NAMALWA (cell line): ENCODE measurements around the gene LMAN2.

Experiments used
- DNase-seq: peaks from one replicate; pipeline ENCODE4 v3.0.0-alpha.2; 2015; ENCODE audit warnings: low spot score

Gene LMAN2, protein sequence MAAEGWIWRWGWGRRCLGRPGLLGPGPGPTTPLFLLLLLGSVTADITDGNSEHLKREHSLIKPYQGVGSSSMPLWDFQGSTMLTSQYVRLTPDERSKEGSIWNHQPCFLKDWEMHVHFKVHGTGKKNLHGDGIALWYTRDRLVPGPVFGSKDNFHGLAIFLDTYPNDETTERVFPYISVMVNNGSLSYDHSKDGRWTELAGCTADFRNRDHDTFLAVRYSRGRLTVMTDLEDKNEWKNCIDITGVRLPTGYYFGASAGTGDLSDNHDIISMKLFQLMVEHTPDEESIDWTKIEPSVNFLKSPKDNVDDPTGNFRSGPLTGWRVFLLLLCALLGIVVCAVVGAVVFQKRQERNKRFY

DNA sequence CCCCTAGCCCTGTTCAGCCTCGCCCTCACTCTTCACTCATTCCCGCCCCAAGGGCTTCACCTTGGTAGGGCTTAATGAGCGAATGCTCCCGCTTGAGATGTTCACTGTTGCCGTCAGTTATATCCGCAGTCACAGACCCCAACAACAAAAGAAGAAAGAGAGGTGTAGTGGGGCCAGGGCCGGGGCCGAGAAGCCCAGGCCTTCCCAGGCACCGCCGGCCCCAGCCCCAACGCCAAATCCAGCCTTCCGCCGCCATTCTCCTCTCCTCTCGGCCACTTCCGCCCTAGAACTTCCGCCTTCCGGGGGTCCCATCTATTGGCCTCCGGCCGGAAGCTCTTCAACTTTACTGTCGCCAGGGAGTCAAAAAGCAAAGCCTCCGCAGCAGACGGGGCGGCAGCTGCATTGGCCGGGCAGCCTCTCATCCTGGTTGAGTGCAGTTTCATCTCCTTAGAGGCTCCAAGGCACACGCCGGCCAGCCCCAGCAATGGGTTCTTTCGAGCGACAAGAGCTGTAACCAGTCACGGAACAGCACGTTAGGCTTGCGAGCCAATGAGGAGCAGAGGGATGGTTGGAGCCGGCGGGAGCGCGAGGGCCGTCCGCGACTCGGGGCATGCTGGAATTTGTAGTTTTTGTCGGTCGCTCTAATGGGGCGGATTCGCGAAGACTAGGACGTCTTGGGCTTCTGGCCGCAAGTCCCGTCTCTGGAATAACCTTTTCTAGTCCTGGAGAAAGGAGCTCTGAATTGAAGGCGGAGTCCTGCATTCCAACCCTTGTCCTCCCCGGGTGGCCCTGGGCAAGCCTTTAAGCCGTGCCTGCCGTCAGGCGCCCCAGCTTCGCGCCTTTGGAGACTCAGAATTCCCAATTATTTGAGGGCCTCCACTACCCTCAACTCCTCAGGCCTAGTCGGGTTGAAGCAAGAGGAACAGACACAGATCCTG, at the start of gene LMAN2:
TSS of gene LMAN2 (minus strand) at position 277 of the 938 bp plus-strand sequence. CDS start at position 256, 21 bp downstream.
- DNase-seq: peak; percentile 98

DNA sequence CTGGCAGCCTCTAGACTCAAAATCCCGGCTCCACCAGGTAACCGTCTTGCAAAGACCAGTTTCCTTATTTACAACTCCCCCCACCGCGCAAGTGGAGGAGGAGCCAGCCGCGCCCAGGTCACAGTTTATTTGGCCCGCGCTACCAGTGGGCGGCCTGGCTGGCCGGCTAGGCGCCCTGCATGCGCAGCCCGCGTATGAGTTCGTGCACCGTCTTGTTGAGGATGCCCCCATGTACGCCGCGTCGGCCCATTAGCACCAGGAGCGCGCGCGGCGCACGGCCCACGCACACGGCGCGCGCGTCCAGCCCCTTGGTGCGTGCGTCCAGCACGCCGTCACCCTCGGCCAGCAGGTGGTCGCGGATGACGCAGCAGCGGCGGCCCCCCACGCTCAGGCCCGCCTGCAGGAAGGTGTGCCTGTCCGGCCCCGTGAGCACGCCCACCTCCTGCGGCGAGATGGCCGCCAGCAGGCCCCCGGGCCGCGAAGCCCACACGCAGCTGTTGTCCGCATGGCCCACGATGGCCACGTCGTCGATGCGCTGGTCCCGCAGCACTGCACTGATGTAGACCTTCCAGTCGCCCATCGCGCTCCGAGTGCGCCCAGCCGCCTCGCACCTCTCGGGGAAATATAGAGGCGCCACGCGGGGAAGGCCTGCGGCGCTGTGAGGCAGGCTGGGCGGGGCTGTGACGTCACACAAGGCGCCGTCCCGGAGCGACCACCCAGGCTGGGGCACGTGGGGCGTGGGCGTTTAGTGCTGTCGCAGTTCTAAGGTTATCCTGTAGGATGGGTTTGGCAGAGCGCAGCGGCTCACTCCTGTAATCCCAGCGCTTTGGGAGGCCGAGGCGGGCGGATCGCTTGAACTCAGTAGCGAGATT, 48.8 kb upstream of the LMAN2 start, which contains the start of gene PFN3:
TSS of gene PFN3 (minus strand) at position 665 of the 872 bp plus-strand sequence. CDS start at position 580, 85 bp downstream.
- DNase-seq: no peak

DNA sequence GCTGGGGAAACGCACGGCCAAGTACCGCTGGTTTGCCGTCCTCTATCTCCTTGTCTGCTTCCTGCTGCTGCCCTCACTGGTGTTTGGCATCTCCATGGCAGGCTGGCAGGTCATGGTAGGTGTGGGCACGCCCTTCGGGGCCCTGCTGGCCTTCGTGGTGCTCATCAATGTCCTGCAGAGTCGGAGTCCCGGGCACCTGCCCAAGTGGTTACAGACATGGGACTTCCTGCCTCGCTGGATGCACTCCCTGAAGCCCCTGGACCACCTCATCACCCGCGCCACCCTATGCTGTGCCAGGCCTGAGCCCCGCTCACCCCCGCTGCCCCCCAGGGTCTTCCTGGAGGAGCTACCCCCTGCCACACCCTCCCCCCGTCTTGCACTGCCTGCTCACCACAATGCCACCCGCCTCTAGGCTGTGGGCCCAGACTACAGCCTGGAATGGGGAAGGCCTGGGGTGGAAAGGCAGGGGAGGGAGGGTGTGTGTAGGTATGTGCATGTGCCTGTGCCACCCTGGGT, 46.5 kb upstream of the LMAN2 start:
- DNase-seq: no peak

DNA sequence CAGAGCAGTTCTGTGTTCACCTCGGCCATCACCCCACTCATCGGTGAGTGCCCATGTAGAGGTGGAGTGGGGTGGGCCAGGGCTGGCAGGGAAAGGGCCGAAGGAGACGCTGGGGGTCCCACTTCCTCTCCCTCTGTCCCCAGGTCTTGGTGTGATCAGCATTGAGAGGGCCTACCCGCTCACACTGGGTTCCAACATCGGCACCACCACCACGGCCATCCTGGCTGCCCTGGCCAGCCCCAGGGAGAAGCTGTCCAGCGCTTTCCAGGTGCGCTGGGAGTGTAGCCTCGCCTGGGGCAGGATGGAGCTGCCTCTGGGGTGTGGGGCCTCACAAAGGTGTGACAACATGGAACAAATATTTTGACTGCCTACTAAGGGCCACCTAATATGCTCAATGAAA, 45.3 kb upstream of the LMAN2 start:
- DNase-seq: no peak

DNA sequence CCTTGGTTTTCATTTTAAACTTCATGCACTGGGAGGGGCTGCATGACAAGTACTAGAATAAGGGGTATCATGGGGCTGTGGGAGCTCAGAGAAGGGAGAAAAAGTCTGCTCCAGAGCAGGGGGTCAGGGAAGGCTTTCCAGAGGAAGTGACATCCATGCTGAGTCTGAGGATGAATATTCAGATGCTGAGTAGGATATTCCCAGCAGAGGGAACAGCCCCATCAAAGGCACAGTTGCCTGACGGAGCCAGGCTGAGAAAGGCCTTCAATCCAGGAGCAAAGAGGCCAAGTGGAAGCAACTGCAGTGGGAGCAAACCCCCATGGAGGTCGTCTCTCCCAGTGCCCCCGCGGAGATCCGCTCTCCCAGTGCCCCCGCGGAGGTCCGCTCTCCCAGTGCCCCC, 44.6 kb upstream of the LMAN2 start:
- no peak for DNase-seq

DNA sequence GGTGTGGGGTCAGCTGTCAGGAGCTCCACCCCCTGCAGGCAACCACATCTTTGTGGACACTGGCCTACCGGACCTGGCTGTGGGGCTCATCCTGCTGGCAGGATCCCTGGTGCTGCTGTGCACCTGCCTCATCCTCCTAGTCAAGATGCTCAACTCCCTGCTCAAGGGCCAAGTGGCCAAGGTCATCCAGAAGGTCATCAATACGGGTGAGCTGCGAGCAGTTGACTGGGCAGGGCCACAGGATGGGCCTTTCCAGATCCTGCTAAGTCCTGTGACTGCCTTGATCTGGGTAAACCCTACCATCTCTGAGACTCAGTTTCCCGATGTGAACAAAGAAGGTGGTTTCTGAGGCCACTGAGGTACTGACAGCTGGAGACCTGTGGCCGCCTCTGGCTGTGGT, 42.5 kb upstream of the LMAN2 start:
- no peak for DNase-seq

DNA sequence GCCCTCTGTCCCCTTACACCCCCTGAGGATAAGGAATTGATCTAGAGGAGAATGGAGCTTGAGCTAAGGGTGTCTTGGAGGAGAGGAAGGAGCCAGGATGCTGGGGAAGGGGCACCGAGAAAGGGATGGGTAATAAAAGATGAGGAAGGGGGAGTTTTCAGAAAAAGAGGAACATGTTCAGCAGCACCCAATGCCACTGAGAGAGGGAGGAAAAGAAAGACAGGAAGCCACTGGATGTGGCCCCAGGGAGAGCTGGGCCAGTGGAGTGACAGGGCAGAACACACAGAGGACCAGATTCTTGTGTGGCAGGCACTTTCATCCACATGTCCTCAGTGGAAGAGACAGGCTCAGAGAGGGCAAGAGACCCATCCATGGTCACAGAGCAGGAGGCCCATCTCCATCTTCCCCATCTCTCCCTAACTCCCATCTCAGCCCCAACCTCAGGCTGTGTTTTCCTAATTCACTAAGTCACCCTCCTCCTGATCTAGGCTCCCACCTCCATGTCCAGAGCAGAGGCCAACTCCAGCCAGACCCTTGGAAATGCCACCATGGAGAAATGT, 41.8 kb upstream of the LMAN2 start:
- DNase-seq: no peak

DNA sequence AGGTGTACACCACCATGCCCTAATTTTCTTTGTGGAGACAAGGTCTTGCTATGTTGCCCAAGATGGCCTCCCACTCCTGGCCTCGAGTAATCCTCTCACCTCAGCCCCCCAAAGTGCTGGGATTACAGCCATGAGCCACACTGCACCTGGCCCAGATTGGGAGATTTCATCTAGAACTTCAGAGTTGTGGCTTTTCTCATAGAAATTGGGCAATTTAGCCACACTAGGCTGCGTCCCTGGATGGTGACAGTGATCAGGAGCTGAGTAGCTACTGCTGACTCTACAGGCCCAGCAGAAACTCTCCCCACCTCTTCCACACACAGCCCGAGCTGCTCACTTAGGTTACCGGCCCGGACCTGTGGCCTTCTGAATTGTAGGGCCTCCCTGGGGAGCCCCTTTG, 41.3 kb upstream of the LMAN2 start:
- DNase-seq: no peak

DNA sequence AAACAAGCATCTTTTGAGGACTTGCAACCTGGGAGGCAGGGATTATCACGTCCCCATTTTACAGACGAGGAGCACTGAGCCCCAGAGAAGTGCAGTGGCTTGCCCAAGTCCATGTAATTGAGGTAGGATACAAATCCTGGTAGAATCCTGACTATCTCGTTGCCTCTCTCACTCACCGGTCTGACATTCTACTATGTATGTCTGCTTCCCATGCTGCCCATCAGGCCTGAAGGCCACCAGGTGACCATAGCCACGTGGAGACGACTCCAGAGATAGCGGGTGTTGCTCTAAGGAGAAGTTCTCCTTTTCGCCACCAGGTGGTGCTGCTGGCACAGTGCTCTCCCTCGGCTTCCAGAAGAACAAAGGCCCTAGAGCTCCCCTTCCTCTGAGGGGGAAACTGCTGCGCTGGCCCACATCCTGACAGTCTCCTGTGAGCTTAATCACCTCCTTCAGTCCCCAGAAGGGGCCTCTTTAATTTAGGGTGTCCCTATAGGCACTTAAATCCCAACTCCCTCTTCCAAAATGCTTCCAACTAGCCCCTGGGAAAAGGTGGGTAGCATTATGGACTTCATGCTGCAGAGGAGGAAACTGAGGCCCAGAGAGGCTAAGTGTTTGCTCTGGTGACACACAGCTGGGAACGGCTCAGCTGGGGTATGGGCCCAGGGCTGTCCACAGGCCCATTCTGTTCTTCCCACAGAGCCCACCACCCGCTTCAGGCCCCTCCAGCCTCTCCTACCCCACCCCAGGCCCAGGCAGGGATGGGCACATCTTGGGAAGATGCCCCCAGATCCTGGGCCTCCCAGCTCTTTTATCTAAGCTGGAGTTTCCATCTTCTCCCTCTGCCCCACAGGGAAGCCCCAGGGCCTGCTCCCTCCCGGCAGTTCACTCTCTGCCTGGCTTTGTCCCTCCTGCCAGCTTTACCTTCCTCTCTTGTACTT, 39.2 kb upstream of the LMAN2 start:
- peak; percentile 92 for DNase-seq

DNA sequence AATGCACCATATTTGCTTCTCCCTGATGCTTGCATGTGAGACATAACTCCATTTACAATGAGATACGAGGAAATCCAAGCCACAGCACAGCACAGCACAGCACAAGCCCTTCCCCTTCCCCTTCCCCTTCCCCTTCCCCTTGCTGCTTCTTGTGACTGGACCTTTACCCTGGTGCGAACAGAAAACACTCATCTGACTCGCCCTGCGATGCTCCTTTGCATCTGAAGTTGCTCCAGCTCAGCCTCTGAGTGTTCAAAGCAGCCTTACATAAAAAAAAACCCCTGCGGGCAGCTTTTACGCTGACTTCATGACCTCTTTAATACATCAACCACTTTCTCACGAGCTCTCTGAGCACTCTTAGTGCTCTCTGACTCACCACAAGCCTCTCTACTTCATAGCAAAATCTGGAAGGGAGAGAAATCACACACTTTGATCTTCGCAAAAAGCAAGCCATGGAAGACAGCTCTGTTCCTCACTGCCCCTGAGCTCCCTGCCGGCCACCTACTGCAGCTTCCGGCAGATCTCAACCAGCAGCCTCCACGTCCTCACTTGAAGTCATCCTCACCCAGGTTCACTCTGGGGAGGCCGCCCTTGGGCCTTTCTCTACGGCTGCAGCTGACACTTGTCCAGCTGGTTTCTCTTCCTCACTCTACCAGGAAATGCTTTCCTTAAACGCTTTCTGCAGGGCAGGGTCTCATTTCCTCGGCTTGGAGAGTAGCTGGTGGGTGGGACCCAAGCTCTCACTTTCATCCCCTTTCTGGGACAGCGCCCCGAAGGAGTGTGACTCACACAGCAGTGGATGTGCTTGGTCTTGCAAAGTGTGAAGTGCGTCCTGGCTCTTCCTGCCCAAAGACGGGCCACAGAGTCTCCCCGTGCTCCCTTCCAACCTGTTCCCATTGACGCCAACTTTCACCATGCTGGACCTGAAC, 38.0 kb upstream of the LMAN2 start:
- DNase-seq: peak; percentile 48

DNA sequence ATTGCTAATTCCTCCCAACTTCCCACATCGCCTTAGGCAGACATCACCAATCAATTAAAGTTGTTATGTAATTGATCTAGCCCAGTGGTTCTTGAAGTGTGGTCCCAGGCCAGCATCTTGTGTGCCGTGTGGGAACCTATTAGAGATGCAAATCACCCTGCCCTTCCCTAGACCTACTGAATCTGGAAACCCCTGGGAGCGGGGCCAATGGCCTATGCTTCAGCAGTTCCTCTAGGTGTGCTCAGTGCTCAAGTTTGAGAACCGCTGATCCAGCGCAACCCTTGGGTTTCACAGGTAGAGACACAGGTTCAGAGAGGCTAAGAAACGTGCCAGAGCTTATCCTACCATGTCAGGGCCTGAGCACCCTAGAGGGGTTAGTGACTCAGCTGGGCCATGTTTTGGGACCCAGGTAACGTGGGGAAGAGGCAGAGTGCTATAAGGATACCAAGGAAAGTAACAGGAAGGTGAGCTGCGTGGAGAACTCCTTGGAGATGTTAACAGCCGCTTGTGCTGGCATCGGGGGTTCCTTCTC, 37.1 kb upstream of the LMAN2 start:
- no peak for DNase-seq

DNA sequence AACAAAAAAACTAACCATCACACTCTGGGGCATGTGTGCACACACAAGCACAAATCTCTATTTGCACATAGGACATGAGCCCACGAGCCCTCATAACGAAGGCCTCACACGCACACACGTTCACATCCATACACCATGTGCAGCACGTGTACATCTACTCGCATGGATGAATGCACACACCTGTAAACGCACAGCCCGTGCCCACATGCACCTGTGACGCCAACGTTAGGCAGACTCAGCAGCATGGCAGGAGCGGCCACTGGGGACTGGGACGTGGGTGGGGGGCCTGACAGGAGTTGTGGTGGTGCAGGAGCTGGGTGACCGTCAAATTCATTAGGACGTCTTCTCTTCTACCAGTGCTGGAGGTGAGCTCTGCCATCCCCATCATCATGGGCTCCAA, 35.9 kb upstream of the LMAN2 start:
- DNase-seq: peak; percentile 59

DNA sequence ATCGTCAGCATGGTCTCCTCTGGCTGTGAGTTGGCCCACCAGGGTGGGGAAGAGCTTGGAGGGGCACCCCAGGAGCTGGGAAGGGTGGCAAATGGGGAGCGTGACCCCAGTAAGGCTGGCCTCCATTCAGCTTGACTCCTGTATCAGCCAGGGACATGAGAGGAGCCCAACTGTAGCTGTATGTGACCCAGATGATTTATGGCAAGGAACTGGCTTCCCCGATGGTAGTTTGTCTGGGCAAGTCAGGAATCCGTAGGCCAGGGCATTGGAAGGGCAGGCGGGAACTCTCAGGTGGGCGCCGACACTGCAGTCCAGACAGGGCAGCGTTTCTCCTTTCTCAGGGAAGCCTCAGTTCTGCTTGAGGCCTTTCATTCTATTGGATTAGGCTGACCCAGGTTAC, 35.1 kb upstream of the LMAN2 start:
- no peak for DNase-seq

DNA sequence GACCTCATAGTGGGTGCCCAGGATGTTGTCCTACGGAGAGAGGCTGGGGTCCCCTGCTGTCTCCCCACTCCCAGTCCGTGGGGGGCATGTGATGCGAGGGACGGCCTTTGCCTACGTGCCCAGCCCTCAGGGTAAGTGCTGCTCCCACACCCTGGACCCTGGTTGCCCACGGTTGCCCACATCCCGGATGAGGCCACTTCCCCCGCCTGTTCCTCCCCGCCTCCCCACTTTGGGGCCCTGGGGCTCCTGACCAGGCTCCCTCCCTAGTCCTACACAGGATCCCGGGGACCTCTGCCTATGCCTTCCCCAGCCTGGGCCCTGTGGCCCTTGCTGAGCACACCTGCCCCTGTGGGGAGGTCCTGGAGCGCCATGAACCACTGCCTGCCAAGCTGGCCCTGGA, 34.3 kb upstream of the LMAN2 start:
- no peak for DNase-seq

DNA sequence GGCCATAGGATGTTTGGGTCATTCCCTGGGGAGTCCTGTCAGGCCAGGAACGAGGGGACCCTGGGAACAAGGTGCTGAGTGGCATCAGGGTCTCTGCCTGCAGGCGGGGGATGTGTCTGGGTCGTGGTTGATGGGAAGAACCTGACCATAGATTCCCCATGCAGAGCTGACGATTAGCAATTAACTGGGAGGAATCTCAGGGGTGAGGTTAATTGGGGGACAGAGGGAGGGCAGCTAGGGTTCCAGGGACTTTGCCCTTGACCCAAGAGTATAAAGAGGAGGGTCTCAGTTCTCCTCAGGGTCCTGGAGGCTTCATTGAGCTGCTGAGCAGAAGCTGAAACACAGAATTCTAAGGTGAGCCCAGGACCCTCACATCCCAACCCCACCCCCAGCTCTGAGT, 32.7 kb upstream of the LMAN2 start, which contains the start of gene SLC34A1:
TSS of gene SLC34A1 (plus strand) at position 301 of the 400 bp plus-strand sequence. CDS start 1,308 bp downstream, outside the sequence.
- no peak for DNase-seq

DNA sequence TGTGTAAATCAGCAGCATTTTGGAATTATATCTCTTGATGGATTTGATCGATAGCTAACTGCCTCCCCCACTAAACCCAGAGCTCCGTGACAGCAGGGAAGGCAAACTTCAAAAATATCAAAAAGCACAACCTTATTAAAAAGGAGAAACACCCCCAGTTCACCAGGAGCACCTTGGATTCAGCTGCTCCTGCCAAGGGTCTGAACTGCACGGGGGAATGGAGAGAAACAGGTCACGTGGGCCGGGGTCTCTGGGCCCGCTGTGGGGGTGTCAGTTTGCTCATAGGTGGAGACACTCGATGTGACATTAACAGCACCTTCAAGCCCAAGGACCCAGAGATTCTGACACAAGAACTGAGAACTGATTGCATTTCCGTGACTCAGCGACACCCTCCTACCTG, 31.7 kb upstream of the LMAN2 start:
- no peak for DNase-seq

DNA sequence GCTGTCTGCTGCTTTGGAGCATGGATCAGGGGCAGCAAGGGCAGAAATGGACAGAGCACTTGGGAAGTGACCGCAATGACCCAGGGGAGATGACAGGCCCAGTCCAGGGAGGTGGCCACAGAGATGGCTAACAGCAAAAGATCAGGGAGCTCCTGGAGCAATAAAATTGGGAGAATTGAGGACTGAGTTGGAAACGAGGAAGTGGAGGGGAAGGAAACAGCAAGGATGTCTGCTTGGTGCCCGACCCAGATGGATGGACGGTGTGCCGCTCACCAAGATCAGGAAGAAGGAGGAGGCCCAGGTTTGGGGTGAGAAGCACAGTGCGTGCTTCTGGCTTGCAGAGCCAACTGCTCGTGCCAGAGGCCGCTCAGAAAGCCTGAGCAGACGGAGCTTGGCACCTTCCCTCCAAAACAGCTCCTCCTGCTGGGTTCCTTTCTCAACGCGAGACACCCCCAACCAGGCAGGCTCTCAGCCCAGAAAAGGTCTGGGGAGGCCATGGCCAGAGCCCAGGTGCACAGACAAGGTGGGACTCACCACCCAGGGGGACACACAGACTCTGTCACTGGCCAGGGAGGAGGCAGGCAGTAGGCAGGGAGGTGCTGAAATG, 31.1 kb upstream of the LMAN2 start:
- peak; percentile 55 for DNase-seq

DNA sequence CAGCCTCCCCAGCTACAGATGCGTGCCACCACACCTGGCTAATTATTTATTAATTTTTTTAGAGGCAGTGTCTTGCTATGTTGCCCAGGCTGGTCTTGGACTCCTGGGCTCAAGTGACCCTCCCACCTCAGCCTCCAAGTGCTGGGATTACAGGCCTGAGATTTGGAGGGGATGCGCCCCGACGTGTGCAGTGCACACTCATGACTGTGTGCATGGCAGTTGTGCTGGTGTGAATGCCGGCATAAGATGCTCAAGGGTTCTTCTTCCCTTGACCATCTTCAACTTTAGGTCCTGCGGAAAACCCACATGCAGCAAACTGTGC, 29.3 kb upstream of the LMAN2 start:
- no peak for DNase-seq
